SK-N-MC (cell line): ENCODE measurements around the gene BCAS3.

Experiments used
- DNase-seq: peaks from one replicate; pipeline ENCODE4 v3.0.0-alpha.2; 2011; ENCODE audit warnings: low read depth, low spot score
- H3K27ac ChIP-seq: fragments of 200-600 bp; sonication (generic); 2 replicates; pipeline ENCODE4 v1.5.1; 2016; ENCODE audit warnings: mixed run types
- H3K36me3 ChIP-seq: fragments of 200-600 bp; sonication (generic); 2 replicates; pipeline ENCODE4 v1.6.1; 2017; ENCODE audit warnings: antibody characterized with exemption, low read length, mixed read lengths; ENCODE audit not compliant: insufficient read depth
- H3K4me3 ChIP-seq: fragments of 200-600 bp; sonication (generic); 2 replicates; pipeline ENCODE4 v1.5.1; 2016
- H3K9ac ChIP-seq: fragments of 200-600 bp; sonication (generic); 2 replicates; pipeline ENCODE4 v1.8.0; 2017; ENCODE audit warnings: mixed run types, mixed read lengths; ENCODE audit not compliant: insufficient read length
- H3K9me3 ChIP-seq: fragments of 200-600 bp; sonication (generic); 2 replicates; pipeline ENCODE4 v1.6.1; 2017; ENCODE audit warnings: low read depth, mild to moderate bottlenecking, antibody characterized with exemption, low read length, moderate library complexity, mixed read lengths
- EZH2 ChIP-seq: fragments of 200-600 bp; sonication (generic); IDR thresholded peaks from one replicate; pipeline ENCODE4 v1.6.1; 2017; ENCODE audit warnings: antibody characterized with exemption
- FOXP2 ChIP-seq: optimal IDR thresholded peaks from 2 replicates; pipeline ENCODE3; 2011; ENCODE audit warnings: mild to moderate bottlenecking, moderate library complexity; ENCODE audit not compliant: insufficient read depth; ENCODE audit errors: extremely low read length, control extremely low read depth
- POLR2AphosphoS5 ChIP-seq: IDR thresholded peaks from 2 replicates; pipeline ENCODE4 v1.6.1; 2012; ENCODE audit warnings: mild to moderate bottlenecking, low read depth, low read length, borderline replicate concordance

Gene BCAS3

DNA sequence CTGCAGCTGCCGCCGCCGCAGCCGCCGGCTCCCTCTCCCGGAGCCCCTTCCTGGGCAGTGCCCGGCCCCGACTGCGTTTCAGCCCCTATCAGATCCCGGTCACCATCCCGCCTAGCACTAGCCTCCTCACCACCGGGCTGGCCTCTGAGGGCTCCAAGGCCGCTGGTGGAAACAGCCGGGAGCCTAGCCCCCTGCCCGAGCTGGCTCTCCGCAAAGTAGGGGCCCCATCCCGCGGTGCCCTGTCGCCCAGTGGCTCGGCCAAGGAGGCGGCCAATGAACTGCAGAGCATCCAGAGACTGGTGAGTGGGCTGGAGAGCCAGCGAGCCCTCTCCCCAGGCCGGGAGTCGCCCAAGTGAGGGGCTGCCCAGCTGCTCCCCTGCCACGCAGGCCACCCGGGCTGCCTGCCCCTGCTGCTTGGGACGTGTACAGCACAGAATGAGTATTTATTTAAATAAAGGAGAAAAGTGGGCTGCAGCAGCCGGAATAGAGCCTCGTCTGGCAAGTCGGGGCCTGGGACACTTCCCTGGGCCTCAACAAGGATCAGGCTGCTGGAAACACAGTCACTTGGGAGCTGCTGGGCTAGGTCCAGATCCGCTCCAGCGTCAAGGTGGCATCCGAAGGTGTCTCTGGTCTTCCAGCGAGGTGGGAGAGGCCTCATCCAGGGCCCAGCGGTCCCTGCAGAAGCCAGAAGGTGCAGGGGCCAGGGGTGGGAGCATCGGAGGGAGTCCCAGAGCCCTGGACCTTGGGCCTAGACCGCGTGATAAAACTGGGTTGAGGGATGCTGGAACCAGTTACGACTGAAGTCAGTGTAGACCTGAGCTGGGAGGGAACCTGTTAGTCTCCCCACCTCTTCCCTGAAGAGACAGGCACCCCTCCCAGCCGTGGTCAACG is 730.7 kb downstream of the BCAS3 start:
- Histone ChIP-seq H3K4me3 (no peak overlapping the region; the same call in 1 of the 2 replicates), H3K9ac (no peak overlapping the region), H3K27ac (no peak overlapping the region), H3K9me3 (no peaks in the 10 kb centered on the region), H3K36me3 (no peaks in the 10 kb centered on the region)
- no peak for DNase-seq
- no peak for TF ChIP-seq EZH2
- TF ChIP-seq FOXP2 = no peak
- TF ChIP-seq POLR2AphosphoS5 = no peak

DNA sequence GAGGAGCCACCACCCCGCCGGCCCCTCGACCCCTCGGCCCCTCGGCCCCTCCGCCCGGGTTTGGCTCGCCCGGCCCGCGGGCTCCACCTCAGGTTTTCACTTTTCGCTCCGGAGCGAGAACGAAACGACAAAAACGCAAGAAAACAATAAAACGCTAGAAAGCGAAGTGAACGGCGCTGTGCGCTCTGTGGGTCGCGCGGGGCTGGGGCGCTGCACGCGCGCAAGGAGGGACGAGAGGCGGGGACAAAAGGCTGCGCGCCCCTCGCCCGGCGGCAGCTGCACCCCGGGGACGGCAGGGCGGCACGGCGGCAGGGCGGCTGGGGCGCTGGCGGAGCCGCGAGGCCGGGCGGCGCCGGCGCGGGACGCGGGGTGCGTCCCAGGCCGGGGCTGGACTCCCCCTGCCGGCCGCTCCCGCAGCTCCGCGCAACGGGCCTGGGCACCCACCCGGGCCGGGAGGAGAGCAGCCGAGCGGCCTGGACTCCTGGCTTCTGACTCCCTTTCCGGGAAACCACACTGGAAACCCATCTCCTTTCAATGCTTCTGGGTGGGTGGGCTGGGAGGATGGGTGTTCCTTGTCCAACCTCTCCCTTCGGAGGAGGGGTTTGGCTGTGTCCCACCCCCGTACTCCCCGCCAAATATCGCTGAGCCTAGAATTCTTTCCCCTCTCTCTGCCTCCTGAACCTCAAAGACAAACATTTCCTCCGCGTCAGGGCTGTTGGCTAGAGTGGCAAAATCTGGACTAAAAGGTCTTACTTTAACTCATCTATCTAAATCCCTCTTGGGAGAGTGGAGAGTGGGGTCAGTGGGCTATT is 731.9 kb downstream of the BCAS3 start:
- Histone ChIP-seq H3K4me3 (peak overlapping the region; percentile 80), H3K9me3 (no peaks in the 10 kb centered on the region), H3K9ac (peak overlapping the region; percentile 47), H3K36me3 (no peaks in the 10 kb centered on the region), H3K27ac (no peak overlapping the region)
- TF ChIP-seq FOXP2 (no peak), POLR2AphosphoS5 (no peak), EZH2 (no peak)
- no peak for DNase-seq

DNA sequence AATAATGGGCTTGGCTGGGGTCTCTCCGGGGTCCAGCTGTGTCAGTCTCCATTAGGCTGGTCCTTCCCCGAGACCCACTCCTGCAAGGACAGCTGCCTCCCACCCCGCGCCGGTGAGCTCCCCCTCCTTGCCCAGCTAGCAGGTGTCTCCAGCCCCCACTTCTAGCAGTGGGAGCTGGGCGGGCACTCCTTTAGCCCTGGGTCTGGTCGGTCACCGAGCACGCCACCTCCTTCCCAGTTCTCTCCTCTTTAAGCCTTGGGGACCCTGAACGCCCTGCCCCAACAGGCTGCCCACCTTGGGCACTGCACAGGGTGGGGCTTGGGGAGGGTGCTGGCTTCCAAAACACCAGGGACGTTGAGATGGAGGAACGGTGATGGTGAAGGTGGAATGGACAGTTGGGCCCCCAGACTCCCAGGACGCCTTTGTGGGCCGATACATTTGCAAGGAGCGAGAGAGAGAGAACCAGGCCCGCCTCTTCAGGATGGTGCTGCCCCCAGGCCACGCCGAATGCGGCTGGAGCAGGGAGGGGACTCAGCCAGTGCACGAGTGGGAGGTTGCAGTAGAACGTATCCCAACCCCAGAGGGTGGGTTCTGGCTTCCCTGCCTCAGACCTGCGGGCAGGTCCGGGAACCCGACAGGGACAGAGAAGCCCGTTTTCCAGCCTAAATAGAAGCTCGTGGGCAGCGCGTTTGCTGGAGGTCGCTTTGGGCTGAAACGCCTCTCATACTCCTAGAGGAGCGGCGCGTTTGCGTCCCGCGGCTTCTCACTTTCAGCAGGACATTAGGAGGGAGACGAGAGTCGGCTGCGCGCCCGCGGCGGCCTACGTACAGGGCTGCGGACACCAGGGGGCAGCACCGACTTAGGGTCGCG is 732.7 kb downstream of the BCAS3 start:
- H3K4me3 ChIP-seq = peak overlapping the region; percentile 88
- TF ChIP-seq EZH2 = no peak
- no peak for TF ChIP-seq POLR2AphosphoS5
- TF ChIP-seq FOXP2 = no peak
- no peak overlapping the region for H3K27ac ChIP-seq
- no peak overlapping the region for H3K9ac ChIP-seq
- no peaks in the 10 kb centered on the region for H3K9me3 ChIP-seq
- DNase-seq = no peak
- no peaks in the 10 kb centered on the region for H3K36me3 ChIP-seq

DNA sequence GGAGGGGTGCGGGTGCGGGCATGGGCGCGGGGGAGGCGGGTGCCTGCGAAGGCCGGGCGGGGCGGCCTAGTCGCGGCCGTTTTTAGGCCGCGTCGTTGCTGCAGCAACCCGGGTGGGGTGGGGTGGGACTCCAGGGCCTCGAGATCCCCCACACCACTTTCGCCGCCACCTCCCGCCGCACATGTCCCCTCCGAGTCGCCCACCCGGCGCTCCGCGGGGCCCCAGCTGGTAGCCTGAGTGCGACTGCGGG is 733.3 kb downstream of the BCAS3 start:
- peak overlapping the region; percentile 88 for H3K4me3 ChIP-seq
- no peaks in the 10 kb centered on the region for H3K36me3 ChIP-seq
- TF ChIP-seq POLR2AphosphoS5 (no peak), FOXP2 (no peak), EZH2 (no peak)
- no peaks in the 10 kb centered on the region for H3K9me3 ChIP-seq
- no peak for DNase-seq
- no peak overlapping the region for H3K9ac ChIP-seq
- H3K27ac ChIP-seq = no peak overlapping the region

DNA sequence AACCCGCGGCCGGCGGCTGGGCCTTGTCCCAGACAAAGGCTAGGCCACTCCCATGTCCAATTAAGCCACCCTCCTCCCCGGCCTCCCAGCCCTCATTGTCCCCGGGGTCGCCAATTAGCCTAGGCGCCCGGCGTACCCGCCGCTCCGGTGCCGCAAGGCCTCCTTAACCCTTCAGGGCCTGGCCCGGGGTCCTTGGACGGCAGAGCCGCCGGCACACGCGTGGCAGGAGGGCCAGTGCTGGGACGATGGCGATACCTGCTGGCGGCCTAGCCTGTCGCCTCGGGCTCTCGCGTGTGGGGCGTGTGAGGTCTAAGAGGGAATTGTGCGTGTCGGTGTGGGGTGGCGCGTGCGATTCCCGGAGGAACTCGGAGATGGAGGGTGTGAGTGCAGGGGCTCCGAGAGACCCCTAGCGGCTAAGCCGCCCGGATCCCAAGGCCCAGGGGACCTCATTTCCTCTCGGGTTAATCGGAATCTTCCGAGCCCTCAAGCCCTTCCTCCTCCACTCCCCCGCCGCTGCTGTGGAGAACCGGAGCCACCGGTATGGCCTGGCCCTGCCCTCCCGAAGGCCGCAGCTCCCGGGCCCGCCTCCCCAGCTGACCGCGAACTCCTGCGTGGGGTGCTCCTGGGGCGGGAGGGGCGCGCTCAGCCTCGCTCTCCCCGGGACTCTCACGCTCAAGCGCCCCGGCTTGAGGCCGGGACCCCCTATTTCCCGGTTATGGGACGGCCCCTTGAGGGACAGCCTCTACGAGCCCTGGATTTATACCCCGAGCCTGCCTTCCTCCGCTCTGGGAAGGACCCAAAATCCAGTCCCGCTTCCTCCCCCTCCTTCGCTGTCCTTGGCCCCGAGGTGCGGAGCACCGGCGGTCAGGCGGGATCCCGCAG is 733.9 kb downstream of the BCAS3 start:
- Histone ChIP-seq H3K27ac (no peak overlapping the region), H3K4me3 (peak overlapping the region; percentile 88), H3K36me3 (no peaks in the 10 kb centered on the region), H3K9ac (peak overlapping the region; percentile 28), H3K9me3 (no peaks in the 10 kb centered on the region)
- no peak for DNase-seq
- no peak for TF ChIP-seq FOXP2
- TF ChIP-seq EZH2 = no peak
- TF ChIP-seq POLR2AphosphoS5 = no peak

DNA sequence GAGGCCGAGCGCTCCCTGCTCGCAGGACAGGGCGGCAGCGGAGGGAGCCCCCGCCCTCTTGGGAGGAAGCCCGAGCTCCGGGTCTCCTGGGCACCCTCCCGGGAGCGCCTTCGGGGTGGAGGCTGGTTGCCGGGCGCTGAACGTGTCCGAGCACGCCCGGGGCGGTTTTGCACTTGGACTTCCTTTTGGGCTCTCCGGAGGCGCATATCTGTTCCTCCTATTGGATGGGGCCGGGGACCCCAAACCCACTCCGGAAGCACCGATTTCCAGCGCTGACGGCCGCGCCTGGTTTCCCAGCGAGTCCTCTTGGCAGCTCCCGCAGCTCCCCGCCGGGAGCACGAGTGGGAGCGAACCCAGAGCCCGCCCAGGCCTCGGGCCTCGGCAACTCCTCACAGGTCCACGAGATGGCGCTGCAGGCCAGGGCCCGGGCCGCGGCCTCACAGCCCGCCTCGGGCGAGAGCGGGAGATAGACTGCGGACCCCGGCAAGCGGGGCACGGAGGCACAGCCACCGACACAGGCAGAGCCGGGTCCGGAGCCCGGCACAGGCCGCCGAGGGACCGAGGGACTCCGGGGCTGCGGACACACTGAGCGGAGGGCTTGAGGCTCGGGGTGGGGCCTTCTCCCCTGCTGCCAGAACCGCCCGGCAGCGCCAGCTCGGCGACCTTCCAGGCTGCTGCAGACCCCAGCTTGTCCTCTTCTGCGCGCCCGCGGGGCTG is 734.6 kb downstream of the BCAS3 start:
- no peaks in the 10 kb centered on the region for H3K36me3 ChIP-seq
- peak overlapping the region; percentile 88 for H3K4me3 ChIP-seq
- peak overlapping the region; percentile 67 for H3K9ac ChIP-seq
- DNase-seq = no peak
- H3K27ac ChIP-seq = no peak overlapping the region
- TF ChIP-seq POLR2AphosphoS5 (no peak), EZH2 (no peak), FOXP2 (no peak)
- H3K9me3 ChIP-seq = no peaks in the 10 kb centered on the region
